ENCODE measurements around the gene LMBRD2. TPM values are rescaled to one million over a fixed set of nuclear protein-coding genes. Genes with fewer than 3 reads are reported as not detected.
"Not testable (repeated sequence)": the region's sequence is repeated elsewhere in the genome, so short reads cannot be mapped to it uniquely, and the experiment has no call there.

LMBRD2 gene
- polyA plus RNA-seq, 3 donors, result 2.1 to 6.4 (median 2.3) TPM

GRCh38 chr5:36200513-36200912 is 48.8 kb upstream of the LMBRD2 start:
- Histone ChIP-seq H3K9ac (ENCODE audit: insufficient read depth, low read length, poor library complexity, severe bottlenecking) (no peak overlapping the region), H3K4me2 (replicated peaks; ENCODE audit: extremely low read depth, low read length, poor library complexity, severe bottlenecking) (no peak overlapping the region), H3K4me3 (replicated peaks in 1 of 3; ENCODE audit: low read depth in 2 of 3, low read length in 3 of 3) (no peak overlapping the region), H3K4me1 (ENCODE audit: control insufficient read depth in 1 of 2, insufficient read depth in 2 of 2, low read length in 2 of 2) (no peaks in the 10 kb centered on the region), H3K27ac (ENCODE audit: low read depth in 1 of 2, low read length in 2 of 2) (no peak overlapping the region), H3K36me3 (replicated peaks in 1 of 2; ENCODE audit: control insufficient read depth in 1 of 2, insufficient read depth in 2 of 2, low read length in 2 of 2) (peaks cover 25 to 69% of the 10 kb centered on the region in 2 donors), H3K9me3 (replicated peaks in 1 of 2; ENCODE audit: control insufficient read depth in 1 of 2, insufficient read depth in 1 of 2, low read length in 2 of 2) (no peaks in the 10 kb centered on the region), H3K79me2 (ENCODE audit: insufficient read depth, low read length) (no peaks in the 10 kb centered on the region), H4K20me1 (ENCODE audit: insufficient read depth, low read length) (no peaks in the 10 kb centered on the region), H3K27me3 (ENCODE audit: control insufficient read depth in 2 of 2, insufficient read depth in 2 of 2, low read length in 2 of 2) (no peaks in the 10 kb centered on the region), H2AFZ (ENCODE audit: insufficient read depth, low read depth, low read length, poor library complexity, severe bottlenecking) (no peak overlapping the region)
- H3K27me3 Mint-ChIP-seq (ENCODE audit: low read depth in 3 of 3), result no peaks in the 10 kb centered on the region
- H3K36me3 Mint-ChIP-seq, result peaks cover 46 to 49% of the 10 kb centered on the region in 2 donors
- H3K9me3 Mint-ChIP-seq, result no peaks in the 10 kb centered on the region
- no peaks in the 10 kb centered on the region for H3K4me1 Mint-ChIP-seq
- intact Hi-C loops (cut with micrococcal nuclease), result no loop called here
- 100% methylated on average over 1 of the region's 4 CpGs for WGBS (ENCODE audit: insufficient coverage)
- H3K27ac Mint-ChIP-seq, result no peak overlapping the region
- no peak for DNase-seq
- no peak overlapping the region for H3K4me3 Mint-ChIP-seq
- TF ChIP-seq CTCF (IDR thresholded peaks at IDR 0.05), result no peak

GRCh38 chr5:36199620-36200019 is 47.9 kb upstream of the LMBRD2 start:
- H3K79me2 ChIP-seq (ENCODE audit: insufficient read depth, low read length), result no peaks in the 10 kb centered on the region
- intact Hi-C loops (cut with micrococcal nuclease), result no loop called here
- WGBS (ENCODE audit: insufficient coverage), result no CpG with 5 or more reads among the region's 2 CpGs
- no peaks in the 10 kb centered on the region for H3K27me3 Mint-ChIP-seq (ENCODE audit: low read depth in 3 of 3)
- H3K27me3 ChIP-seq (ENCODE audit: control insufficient read depth in 2 of 2, insufficient read depth in 2 of 2, low read length in 2 of 2), result no peaks in the 10 kb centered on the region
- peaks cover 49 to 50% of the 10 kb centered on the region in 2 donors for H3K36me3 Mint-ChIP-seq
- TF ChIP-seq CTCF (IDR thresholded peaks at IDR 0.05), result no peak
- H3K9me3 ChIP-seq (replicated peaks in 1 of 2; ENCODE audit: control insufficient read depth in 1 of 2, insufficient read depth in 1 of 2, low read length in 2 of 2), result no peaks in the 10 kb centered on the region
- no peak overlapping the region for H3K4me3 Mint-ChIP-seq
- no peaks in the 10 kb centered on the region for H3K4me1 Mint-ChIP-seq
- H4K20me1 ChIP-seq (ENCODE audit: insufficient read depth, low read length), result no peaks in the 10 kb centered on the region
- no peaks in the 10 kb centered on the region for H3K4me1 ChIP-seq (ENCODE audit: control insufficient read depth in 1 of 2, insufficient read depth in 2 of 2, low read length in 2 of 2)
- no peak overlapping the region for H3K27ac ChIP-seq (ENCODE audit: low read depth in 1 of 2, low read length in 2 of 2)
- peaks cover 34 to 70% of the 10 kb centered on the region in 2 donors for H3K36me3 ChIP-seq (replicated peaks in 1 of 2; ENCODE audit: control insufficient read depth in 1 of 2, insufficient read depth in 2 of 2, low read length in 2 of 2)
- DNase-seq, result no peak
- H3K9ac ChIP-seq (ENCODE audit: insufficient read depth, low read length, poor library complexity, severe bottlenecking), result no peak overlapping the region
- no peaks in the 10 kb centered on the region for H3K9me3 Mint-ChIP-seq
- H3K4me3 ChIP-seq (replicated peaks in 1 of 3; ENCODE audit: low read depth in 2 of 3, low read length in 3 of 3), result no peak overlapping the region
- H2AFZ ChIP-seq (ENCODE audit: insufficient read depth, low read depth, low read length, poor library complexity, severe bottlenecking), result no peak overlapping the region
- no peak overlapping the region for H3K4me2 ChIP-seq (replicated peaks; ENCODE audit: extremely low read depth, low read length, poor library complexity, severe bottlenecking)
- no peak overlapping the region for H3K27ac Mint-ChIP-seq

- DNase-seq; H3K9me3 Mint-ChIP-seq; H3K4me1 ChIP-seq (ENCODE audit: control insufficient read depth in 1 of 2, insufficient read depth in 2 of 2, low read length in 2 of 2); H3K9me3 ChIP-seq (replicated peaks in 1 of 2; ENCODE audit: control insufficient read depth in 1 of 2, insufficient read depth in 1 of 2, low read length in 2 of 2); H3K27ac Mint-ChIP-seq; H3K27me3 Mint-ChIP-seq (ENCODE audit: low read depth in 3 of 3); H3K27ac ChIP-seq (ENCODE audit: low read depth in 1 of 2, low read length in 2 of 2); H3K4me2 ChIP-seq (replicated peaks; ENCODE audit: extremely low read depth, low read length, poor library complexity, severe bottlenecking); H3K27me3 ChIP-seq (ENCODE audit: control insufficient read depth in 2 of 2, insufficient read depth in 2 of 2, low read length in 2 of 2); H3K9ac ChIP-seq (ENCODE audit: insufficient read depth, low read length, poor library complexity, severe bottlenecking); intact Hi-C loops (cut with micrococcal nuclease); H3K79me2 ChIP-seq (ENCODE audit: insufficient read depth, low read length); H3K4me3 ChIP-seq (replicated peaks in 1 of 3; ENCODE audit: low read depth in 2 of 3, low read length in 3 of 3); H3K4me3 Mint-ChIP-seq; H2AFZ ChIP-seq (ENCODE audit: insufficient read depth, low read depth, low read length, poor library complexity, severe bottlenecking); H3K4me1 Mint-ChIP-seq; H4K20me1 ChIP-seq (ENCODE audit: insufficient read depth, low read length): not testable (repeated sequence)
- peaks cover 51 to 52% of the 10 kb centered on the region in 2 donors for H3K36me3 Mint-ChIP-seq
- WGBS (ENCODE audit: insufficient coverage), result no CpG with 5 or more reads among the region's 3 CpGs
- peaks cover 41 to 73% of the 10 kb centered on the region in 2 donors for H3K36me3 ChIP-seq (replicated peaks in 1 of 2; ENCODE audit: control insufficient read depth in 1 of 2, insufficient read depth in 2 of 2, low read length in 2 of 2)
Observed at GRCh38 chr5:36198783-36199182, 47.1 kb upstream of the LMBRD2 start.
